Superior temporal gyrus (tissue), 1 donor: Measurements from ENCODE around the gene C10orf71.

Experiments
- DNase-seq: peaks from one replicate; pipeline ENCODE4 v3.0.0-alpha.2; 2016; ENCODE audit errors: extremely low spot score

C10orf71 gene

GRCh38 chr10:49361178-49361554 lies 62.2 kb downstream of the C10orf71 start:
- DNase-seq: no peak

GRCh38 chr10:49361735-49362568 lies 63.0 kb downstream of the C10orf71 start:
- DNase-seq: no peak

GRCh38 chr10:49362596-49363260 lies 63.8 kb downstream of the C10orf71 start:
- DNase-seq: peak; percentile 24

- DNase-seq: no peak
Observed at GRCh38 chr10:49363309-49364031, 64.5 kb downstream of the C10orf71 start.

- no peak for DNase-seq
Observed at GRCh38 chr10:49364051-49364450, 65.1 kb downstream of the C10orf71 start.

GRCh38 chr10:49364747-49365146 lies 65.8 kb downstream of the C10orf71 start:
- DNase-seq: no peak

- DNase-seq: no peak
Observed at GRCh38 chr10:49365275-49365674, 66.3 kb downstream of the C10orf71 start.

- no peak for DNase-seq
Observed at GRCh38 chr10:49365675-49366415, 66.9 kb downstream of the C10orf71 start.

- no peak for DNase-seq
Observed at GRCh38 chr10:49366460-49366859, 67.5 kb downstream of the C10orf71 start.

- no peak for DNase-seq
Observed at GRCh38 chr10:49367600-49367999, 68.6 kb downstream of the C10orf71 start.

GRCh38 chr10:49368256-49368655 lies 69.3 kb downstream of the C10orf71 start:
- DNase-seq: no peak

- no peak for DNase-seq
Observed at GRCh38 chr10:49369216-49370162, 70.5 kb downstream of the C10orf71 start.

- no peak for DNase-seq
Observed at GRCh38 chr10:49370326-49371100, 71.5 kb downstream of the C10orf71 start.

- no peak for DNase-seq
Observed at GRCh38 chr10:49371967-49372366, 73.0 kb downstream of the C10orf71 start.

GRCh38 chr10:49373361-49373760 lies 74.4 kb downstream of the C10orf71 start:
- DNase-seq: no peak

GRCh38 chr10:49374740-49375139 lies 75.8 kb downstream of the C10orf71 start:
- no peak for DNase-seq

- no peak for DNase-seq
Observed at GRCh38 chr10:49375611-49376010, 76.6 kb downstream of the C10orf71 start.
